Cardiac fibroblast (primary cell): Measurements from ENCODE around the gene ADAM17.
"Not testable (repeated sequence)": the region's sequence is repeated elsewhere in the genome, so short reads cannot be mapped to it uniquely, and the experiment has no call there.

Experiments used
- DNase-seq, 2 donors: peaks; one replicate each; pipeline versions ENCODE4 v3.0.0 to v3.0.0-alpha.2; 2010; ENCODE audit warnings: low read depth in 2 of 2
- H3K4me3 ChIP-seq, 2 donors: replicated peaks in 1 of 2; 1 replicate in 1 of 2; 2 replicates in 1 of 2; pipeline ENCODE4 v1.5.1; 2011; ENCODE audit warnings: low read depth in 2 of 2, low read length in 2 of 2, mild to moderate bottlenecking in 2 of 2, moderate library complexity in 1 of 2
- CTCF ChIP-seq: IDR thresholded peaks from one replicate; pipeline ENCODE4 v1.5.1; 2011; ENCODE audit warnings: low read depth, mild to moderate bottlenecking, low read length, inconsistent platforms

ADAM17 gene

GRCh38 chr2:9565436-9566153, 10.0 kb upstream of the ADAM17 start:
- no peak for TF ChIP-seq CTCF
- peak; percentile 94 to 97 for DNase-seq
- H3K4me3 ChIP-seq, result peak overlapping the region in 1 of 2 donors; percentile 27

- no peak for TF ChIP-seq CTCF
- no peak for DNase-seq
- H3K4me3 ChIP-seq, result no peak overlapping the region
Measured at GRCh38 chr2:9560628-9561027, 5.0 kb upstream of the ADAM17 start.

GRCh38 chr2:9558948-9559381, 3.3 kb upstream of the ADAM17 start:
- no peak for TF ChIP-seq CTCF
- H3K4me3 ChIP-seq, result no peak overlapping the region
- peak; percentile 85 to 94 for DNase-seq

- peak overlapping the region; percentile 66 to 73 for H3K4me3 ChIP-seq
- peak in 1 of 2 donors; percentile 47 for DNase-seq
- no peak for TF ChIP-seq CTCF
Measured at GRCh38 chr2:9556121-9556743, 602 bp upstream of the ADAM17 start.

GRCh38 chr2:9554921-9555296, 721 bp downstream of the ADAM17 start:
- DNase-seq, result peak; percentile 89 to 94
- no peak for TF ChIP-seq CTCF

GRCh38 chr2:9552219-9553178, 3.1 kb downstream of the ADAM17 start:
- TF ChIP-seq CTCF, result no peak
- peak; percentile 89 to 91 for DNase-seq
- peak overlapping the region in 1 of 2 donors; percentile 15 for H3K4me3 ChIP-seq

More at GRCh38 chr2:9554921-9555296, 721 bp downstream of the ADAM17 start:
- peak overlapping the region; percentile 73 to 94 for H3K4me3 ChIP-seq

GRCh38 chr2:9550859-9551391, 4.7 kb downstream of the ADAM17 start:
- H3K4me3 ChIP-seq, result not testable (repeated sequence)
- DNase-seq, result peak in 1 of 2 donors; percentile 24
